Subcutaneous adipose tissue (tissue), 4 donors: ENCODE results near the gene CLEC4F. TPM values are rescaled to one million over a fixed set of nuclear protein-coding genes. Genes with fewer than 3 reads are reported as not detected.

Experiments
- total RNA-seq, 4 donors: library from RNA; depleted of rRNA; stranded (reverse); fragments of >200 nt; gene quantifications; one replicate each; pipeline ENCODE4 v1.1.0, GENCODE V29; 2016
- TF ChIP-seq, protein P1 (sequence below): fragments of 450-650 bp; IDR thresholded peaks from one replicate; pipeline ENCODE4 v1.5.1; 2016; ENCODE audit warnings: low read depth, mild to moderate bottlenecking, control low read depth, antibody characterized with exemption, moderate library complexity

Gene CLEC4F, protein sequence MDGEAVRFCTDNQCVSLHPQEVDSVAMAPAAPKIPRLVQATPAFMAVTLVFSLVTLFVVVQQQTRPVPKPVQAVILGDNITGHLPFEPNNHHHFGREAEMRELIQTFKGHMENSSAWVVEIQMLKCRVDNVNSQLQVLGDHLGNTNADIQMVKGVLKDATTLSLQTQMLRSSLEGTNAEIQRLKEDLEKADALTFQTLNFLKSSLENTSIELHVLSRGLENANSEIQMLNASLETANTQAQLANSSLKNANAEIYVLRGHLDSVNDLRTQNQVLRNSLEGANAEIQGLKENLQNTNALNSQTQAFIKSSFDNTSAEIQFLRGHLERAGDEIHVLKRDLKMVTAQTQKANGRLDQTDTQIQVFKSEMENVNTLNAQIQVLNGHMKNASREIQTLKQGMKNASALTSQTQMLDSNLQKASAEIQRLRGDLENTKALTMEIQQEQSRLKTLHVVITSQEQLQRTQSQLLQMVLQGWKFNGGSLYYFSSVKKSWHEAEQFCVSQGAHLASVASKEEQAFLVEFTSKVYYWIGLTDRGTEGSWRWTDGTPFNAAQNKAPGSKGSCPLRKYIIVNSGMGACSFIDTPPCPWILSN
- total RNA-seq, result under 1 TPM in 1 of 4 donors, not detected in 3; 0.38 TPM

DNA sequence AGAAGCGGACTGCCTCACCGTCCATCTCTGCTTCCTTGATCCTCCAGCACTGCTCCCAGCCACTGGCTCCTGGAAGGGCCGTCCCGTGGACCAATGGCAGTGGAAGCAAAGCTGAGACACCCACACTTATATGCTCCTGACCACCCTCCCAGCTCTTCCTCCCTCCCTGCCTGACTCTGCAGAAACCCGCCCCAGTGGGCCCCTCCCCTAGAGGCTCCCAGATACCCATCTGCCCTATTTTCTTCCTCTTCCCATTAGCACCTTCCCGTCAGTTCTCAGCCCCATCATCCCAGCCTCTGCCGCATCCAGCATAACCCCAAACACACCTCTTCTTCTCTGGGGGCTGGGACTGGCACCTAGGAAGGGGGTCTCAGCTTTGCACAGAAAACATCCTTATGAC lies at the start of gene CLEC4F:
Gene CLEC4F, minus strand, starts transcription at position 101 of the 400 bp plus-strand sequence. Its CDS starts 76 bp downstream, at position 25.
- TF ChIP-seq, protein P1, sequence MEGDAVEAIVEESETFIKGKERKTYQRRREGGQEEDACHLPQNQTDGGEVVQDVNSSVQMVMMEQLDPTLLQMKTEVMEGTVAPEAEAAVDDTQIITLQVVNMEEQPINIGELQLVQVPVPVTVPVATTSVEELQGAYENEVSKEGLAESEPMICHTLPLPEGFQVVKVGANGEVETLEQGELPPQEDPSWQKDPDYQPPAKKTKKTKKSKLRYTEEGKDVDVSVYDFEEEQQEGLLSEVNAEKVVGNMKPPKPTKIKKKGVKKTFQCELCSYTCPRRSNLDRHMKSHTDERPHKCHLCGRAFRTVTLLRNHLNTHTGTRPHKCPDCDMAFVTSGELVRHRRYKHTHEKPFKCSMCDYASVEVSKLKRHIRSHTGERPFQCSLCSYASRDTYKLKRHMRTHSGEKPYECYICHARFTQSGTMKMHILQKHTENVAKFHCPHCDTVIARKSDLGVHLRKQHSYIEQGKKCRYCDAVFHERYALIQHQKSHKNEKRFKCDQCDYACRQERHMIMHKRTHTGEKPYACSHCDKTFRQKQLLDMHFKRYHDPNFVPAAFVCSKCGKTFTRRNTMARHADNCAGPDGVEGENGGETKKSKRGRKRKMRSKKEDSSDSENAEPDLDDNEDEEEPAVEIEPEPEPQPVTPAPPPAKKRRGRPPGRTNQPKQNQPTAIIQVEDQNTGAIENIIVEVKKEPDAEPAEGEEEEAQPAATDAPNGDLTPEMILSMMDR, result no peak

DNA sequence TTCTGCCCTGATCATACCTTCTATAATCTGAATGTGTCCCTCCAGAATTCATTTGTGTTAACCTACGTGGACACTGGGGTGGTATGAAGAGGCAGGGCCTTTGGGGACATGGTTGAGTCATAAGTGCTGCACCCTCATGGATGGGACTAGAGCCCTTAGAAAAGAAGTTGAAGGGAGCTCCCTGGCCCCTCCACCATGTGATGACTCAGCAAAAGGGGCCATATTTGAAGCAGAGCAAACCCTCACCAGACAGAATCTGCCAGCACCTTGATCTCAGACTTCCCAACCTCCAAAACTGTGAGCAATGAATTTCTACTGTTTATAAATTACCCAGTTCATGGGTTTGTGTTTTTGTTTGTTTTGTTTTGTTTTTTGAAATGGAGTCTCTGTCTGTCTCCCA lies 48.6 kb upstream of the CLEC4F start:
- TF ChIP-seq, protein P1, result no peak

DNA sequence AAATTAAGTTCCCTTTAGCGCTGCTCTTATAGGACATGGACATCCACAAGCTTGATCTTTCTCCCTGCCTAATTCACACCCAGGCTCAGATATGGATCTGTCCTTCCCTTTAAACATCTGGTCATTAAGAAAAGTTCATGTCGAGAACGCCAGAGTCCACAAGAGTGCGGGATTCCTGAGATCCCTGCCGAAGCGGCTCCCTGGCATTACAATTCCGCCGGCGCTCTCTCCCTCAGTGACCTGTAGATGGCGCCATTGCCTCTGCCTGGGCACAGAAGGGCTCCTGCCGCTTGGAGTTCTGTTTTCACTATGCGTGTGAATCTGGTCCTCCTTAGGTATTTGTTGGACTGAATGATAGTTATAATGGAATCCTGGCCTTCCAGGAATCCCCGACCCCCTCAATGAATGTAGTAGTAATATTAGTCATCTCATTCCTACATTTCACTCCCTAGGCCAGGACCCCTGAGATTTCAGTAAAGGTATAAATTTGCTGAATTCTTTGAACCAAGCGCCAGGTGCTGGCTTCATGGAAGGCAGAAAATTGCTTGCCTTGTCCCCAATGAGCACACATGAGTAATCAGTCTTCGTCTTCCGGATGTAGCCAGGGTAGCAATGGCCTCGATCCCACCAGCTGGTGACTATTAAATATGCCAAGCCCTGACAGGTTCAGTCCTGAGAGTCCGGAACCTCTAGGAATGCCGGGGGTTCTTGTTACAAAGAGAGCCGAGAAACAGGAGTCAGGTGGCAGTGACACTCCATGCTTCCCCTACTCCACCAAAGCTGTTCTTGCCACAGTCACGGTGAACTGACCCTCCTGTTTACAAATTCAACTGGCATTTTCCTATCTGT lies 41.6 kb upstream of the CLEC4F start:
- TF ChIP-seq, protein P1, result no peak

DNA sequence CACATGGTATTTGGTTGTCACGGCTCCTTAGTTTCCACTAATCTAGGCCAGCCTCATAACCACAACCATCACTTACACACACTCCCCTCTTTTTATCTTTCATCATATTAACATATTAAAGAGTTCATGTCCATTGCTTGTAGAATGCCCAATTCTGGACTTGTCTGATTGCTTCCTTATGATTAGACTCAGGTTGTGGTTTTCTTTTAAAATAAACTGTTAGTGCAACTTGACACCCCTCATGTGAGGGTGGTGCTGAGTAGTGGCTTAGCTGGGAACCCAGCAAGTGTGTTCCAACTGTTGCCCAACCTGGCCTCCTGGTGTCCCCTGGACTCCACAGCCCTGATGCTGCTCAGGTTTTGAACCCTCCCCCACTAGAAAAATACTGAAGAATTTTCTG lies 35.3 kb upstream of the CLEC4F start:
- TF ChIP-seq, protein P1, result no peak

DNA sequence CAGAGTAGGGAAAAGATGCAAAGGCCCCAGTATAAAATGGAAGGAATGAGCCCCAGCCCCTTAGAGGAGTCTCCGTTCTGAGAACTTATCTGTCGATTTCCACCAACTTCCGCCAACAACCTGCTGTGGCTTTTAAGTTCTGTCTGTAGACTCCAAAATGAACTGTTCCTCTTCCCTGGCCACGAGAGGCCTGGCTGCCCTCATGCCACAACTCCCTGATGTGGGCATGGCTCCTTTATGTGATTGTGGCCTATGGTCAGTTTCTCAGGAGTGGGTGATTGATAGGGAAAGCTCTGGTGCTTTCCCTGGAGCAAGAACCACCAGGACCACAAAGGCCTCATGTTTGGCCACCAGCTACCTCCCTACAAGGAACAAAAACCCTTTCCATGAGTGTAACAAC lies 34.0 kb upstream of the CLEC4F start:
- TF ChIP-seq, protein P1, result no peak

DNA sequence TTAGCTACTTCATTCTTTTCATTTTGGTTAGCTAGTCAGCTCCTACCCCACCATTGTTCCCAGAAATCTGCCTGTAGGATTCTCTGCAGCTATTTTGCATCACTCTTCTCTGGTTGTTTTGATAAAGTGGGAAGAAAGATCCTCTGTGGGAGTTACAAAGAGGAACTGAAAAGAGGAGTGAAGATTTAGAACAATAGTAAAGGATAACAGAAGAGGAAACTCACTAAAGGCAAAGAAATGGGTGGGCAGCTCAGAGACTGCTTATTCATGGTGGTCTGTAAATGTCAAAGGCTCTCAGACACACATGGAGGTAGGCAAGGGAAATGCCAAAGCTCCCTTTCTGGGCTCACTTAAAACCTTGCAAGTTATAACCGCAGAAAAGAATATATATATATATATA lies 32.4 kb upstream of the CLEC4F start:
- TF ChIP-seq, protein P1, result no peak

DNA sequence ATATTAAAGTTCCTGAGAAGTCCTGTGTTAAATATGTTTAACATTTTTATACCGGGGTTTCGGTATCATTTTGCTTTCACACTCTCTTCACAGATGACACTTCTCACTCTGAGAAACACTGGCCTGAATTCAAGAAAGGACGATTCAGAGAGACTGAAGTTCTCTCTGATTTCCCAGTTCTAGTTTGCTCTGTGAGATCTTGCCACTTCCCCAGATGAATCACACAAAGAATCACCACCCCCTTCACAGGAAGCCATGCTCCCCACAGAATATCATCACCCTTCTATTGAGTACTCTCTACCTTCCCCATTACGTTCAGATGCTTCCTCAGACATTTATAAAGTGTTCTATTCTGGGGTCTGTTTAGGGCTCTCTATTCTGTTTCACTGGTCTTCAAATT lies 31.3 kb upstream of the CLEC4F start:
- TF ChIP-seq, protein P1, result no peak
